Middle frontal gyrus (tissue), 1 donor: ENCODE measurements around the gene KBTBD4.

Experiments used
- DNase-seq: peaks from one replicate; pipeline ENCODE4 v3.0.0-alpha.2; 2015; ENCODE audit warnings: low spot score; ENCODE audit errors: extremely low spot score

The KBTBD4 gene

DNA sequence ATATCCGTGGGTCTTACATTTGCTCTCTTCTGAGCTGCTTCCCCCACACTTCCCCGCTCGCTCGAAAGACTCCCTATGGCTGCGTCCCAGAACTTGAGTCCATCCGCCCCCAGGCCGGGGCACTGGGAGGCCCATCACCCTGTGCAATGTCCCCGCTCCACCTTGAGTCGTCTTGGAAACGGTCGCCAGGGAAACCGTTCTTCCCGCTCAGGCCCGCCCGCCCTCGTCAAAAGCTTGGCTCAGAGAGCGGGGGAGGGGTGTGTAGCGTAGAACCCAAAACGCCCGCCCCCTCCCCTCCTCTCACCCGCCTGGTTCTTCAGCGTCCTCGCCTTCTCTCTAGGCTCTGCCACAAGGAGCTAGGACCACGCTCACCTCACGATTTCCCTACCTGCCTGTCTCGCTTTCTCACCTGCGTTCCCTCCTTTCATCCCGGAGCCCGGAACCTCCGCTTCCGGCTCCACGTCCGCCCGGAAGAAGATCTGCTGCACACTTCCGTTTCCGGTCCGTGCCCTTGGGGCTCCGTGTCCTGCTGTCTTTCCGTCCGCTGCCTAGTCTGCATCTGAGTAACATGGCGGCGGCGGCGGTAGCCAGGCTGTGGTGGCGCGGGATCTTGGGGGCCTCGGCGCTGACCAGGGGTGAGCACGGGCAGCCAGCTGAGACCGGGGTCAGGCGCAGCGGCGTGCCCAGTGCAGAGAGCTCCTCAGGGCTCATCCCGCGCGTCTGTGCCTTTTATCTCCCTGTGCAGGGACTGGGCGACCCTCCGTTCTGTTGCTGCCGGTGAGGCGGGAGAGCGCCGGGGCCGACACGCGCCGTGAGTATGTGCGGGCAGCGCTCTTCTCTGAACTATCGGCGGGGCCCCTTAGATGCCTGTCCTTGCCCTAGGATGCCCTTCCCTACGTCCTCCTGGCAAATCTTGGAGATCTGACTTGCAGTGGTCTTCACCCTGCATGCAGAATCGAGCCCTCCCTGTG, at the start of gene KBTBD4, which contains the start of gene NDUFS3:
TSS of gene KBTBD4 (minus strand) at position 447 of the 971 bp plus-strand sequence. CDS start at position 428, 19 bp downstream.
TSS of gene NDUFS3 (plus strand) at position 551 of the 971 bp plus-strand sequence. CDS start at position 569, 18 bp downstream.
- DNase-seq, result peak; percentile 83

DNA sequence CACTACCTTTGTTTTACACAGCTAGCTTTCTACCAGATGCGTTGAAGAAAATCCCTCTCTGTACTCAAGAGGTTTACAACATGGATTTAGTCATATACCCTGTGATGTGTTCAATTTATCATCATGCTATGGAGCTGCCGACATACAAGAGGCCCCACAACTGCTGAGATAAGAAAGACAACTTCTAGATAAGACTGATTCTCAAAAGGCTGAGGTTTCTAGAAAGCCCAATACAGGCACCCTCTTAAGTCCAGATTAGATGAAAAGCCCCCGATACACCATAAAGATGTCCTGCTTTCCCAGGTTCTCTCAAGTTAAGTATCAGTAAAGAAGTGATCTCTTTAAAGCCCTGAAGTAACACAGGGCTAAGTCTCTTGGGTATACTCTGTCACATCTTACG, 49.3 kb upstream of the KBTBD4 start:
- DNase-seq, result no peak

DNA sequence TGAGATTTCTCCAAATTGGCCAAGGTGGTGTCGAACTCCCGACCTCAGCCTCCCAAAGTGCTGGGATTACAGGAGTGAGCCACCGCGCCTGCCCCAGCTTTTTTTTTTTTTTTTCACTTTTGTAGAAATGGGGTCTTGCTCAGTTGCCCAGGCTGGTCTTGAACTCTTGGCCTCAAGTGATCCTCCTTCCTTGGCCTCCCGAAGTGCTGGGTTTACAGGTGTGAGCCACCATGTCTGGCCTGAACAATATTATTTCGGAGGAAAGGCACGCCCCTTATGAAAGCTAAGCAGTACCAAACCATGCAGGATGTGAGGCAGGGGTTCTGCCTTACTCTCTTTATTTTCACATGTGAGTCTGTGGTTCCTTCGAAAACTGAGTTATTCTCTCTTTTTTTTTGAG, 47.5 kb upstream of the KBTBD4 start:
- DNase-seq, result no peak

DNA sequence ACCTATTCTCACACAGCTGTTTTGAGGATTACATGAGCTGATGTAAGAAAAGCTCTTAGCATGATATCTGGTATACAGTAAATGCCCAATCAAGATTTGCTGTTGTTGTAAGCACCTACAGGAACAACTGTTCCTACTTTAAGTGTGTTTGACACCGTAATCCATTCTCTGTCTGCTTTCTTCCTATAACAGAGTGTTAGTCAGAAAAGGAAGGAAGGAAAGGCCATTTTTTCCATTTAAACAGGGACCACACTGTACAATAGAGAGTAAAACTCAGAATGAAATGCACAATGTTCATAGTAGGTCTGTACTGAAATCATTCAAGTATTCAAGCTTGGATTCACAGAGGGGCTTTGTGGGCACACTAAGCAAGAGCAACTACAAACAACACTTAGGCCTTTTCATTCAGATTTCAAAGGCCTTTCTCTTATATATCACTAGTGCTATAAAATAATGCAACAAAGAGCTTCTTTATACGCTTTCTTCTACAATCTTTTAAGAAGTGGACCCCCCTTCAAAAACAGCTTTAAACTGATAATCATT, 42.1 kb upstream of the KBTBD4 start:
- DNase-seq, result no peak

DNA sequence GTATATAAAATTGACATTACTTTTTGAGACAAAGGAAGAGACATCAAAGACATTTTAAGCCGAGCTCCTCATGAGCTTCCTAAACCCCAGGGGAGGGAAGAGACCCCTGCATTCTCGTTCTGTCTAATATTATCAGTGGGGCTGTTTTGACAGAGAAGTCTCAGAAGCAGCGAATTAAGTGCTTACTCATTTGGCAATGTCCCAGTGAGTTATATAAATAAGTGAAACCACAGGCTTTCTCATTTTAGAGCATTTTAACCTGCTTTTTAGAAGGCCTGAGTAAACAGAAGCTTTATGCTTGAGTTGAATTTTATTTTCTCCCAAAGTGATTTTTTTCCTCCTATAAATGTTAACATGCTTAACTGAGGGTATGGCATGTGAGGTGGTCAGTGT, 38.6 kb upstream of the KBTBD4 start:
- DNase-seq, result no peak

DNA sequence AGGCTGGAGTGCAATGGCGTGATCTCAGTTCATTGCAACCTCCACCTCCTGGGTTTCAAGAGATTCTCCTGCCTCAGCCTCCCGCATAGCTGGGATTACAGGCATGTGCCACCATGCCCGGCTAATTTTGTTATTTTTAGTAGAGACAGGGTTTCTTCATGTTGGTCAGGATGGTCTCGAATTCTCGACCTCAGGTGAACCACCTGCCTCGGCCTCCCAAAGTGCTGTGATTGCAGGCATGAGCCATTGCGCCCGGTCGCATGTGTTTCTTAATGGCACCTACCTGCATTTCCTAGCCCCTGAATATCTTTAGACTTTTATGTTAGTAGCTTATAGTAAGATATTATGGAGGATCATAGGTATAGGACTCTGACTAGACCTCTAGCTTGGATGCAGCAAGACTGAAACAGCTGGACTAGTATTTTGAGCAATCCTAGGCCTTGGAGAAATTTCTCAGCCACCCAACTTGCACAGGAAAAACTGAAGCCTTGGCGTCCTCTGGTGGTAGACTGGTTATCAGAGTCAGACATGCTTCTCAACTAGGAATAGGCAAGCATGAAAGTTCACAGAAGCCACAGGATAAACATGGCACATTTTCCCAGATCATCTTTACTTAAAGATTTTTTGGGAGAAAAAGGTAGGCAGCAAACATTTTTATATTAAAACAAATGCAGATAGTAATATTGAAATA, 38.1 kb upstream of the KBTBD4 start:
- DNase-seq, result no peak

DNA sequence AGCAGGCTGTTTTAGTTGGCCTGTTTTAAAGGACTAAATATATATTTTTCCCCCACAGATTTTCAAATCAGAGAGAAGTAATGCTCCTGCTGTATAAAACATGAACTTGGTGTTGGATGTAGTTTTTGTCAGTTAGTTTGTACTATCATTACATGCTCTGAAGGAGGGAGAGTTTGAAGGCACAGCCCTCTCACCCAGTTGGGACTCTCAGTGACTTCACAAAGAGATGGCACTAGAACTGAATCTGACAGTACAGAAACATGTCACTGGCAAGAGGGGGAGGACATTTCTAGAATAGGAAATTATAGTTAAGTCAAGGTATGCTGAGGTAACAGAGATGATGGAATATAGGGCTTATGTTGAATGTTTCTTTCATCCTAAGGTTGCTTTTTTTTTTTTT, 36.5 kb upstream of the KBTBD4 start:
- no peak for DNase-seq

DNA sequence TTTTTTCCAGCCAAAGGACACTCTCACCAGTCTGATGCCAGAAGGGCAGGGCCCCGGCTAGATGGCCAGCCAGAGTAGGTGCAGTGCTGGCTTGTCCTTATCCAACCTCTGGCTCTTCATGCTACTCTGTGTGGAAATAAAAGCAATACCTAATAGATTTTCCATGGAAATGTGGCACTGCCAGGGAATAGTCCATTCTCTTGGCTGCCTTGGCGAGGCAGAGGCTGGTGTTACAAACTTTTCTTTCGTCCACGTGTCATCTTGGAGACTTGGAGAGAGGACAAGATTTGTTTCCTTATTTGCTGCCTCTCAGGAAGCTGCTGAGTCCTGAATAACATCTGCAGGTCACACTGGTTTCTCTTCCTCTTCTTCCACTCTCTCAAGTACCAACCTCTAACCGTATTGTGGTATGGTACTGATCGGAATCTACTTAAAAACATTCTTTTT, 32.6 kb upstream of the KBTBD4 start:
- DNase-seq, result no peak

DNA sequence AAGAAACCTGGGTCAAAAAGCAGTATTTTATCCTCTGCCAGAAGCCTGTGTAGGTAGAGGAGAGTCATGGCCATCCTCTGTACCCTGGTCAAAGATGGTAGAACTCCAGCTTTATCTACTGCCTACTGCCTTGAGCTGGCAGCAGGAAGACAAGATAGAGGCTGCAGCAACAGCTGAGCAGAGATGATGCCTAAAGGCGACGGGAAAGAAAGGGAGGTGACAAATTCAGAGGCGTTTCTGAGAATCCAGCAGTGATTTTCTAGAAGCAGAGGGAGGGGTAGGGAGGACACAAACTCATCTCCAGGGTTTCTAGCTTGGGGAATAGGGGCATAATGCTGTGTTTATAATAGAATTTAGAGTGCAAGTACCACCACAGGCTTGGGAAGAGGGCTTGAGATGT, 30.9 kb upstream of the KBTBD4 start:
- DNase-seq, result no peak

DNA sequence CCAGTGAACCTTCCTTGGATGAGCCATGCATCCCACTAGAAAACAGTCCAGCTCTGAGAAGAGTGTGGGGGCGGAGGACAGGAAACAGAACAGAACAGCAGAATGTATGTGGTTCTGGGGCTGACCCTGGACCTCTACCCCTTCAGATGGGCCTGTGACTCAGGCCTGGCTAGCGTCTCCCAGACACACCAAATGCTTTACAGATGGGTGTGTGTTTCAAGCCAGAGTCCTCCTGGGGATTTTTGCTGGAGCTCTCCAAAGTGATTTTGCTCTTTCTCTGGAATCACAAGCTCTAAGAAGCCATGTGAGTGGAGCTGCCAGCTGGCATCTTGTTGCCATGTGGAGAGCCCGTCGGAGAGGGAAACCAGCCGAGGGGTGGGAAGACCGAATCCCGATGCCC, 28.6 kb upstream of the KBTBD4 start:
- DNase-seq, result no peak

DNA sequence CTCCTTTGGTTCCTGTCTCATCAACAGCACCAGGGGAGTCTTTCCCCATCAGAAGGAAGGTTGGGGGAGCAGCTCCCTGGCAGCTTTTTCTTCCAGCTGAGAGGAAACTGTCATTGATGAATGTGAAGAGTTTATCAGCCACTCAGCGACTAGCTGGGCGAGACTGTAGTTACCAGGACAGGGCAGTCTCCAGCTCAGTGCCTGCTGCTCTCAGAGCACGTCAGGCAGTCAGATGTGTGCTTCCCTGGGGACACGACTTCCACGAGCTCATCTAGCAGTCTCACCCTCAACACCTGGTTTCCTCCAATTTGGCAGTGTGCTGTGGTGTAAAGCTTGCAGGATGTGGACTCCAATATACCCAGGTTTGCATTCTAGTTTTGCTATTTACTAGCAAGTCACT, 28.0 kb upstream of the KBTBD4 start:
- DNase-seq, result no peak

DNA sequence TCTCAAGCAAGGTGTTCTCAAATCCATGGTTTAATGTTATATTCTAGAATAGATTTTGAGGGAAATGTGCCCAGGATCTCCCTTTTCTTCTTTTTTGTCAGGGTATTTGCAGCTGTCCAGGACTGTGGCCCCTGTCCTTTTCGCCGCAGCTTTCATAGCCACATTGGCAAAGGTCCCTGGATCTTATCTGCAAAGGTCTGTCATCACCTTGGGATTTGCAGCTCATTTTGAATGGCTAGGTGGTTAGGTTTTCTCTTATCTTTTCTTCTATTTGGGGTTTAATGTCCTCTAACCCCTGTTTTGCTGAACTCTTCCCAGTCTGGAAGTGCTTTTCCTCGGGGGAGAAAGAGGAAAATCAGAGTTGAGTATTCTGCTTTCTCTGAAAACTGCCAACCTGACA, 27.2 kb upstream of the KBTBD4 start:
- DNase-seq, result no peak

DNA sequence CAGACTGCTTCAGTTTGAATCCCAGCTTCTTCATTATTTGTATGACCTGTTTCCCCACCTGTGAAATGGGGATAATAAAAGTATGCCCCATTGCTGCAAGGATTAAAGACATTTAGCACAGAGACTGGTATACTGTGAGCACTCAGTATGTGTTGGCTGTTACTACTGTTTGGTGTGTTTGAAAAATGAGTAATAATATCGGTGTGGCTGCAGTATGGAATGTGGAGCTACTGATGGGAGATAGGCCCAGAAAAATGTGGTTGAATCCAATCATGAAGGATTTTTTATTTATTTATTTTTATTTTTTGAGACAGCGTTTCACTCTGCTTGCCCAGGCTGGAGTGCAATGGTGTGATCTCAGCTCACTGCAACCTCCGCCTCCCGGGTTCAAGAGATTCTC, 24.5 kb upstream of the KBTBD4 start:
- DNase-seq, result no peak

DNA sequence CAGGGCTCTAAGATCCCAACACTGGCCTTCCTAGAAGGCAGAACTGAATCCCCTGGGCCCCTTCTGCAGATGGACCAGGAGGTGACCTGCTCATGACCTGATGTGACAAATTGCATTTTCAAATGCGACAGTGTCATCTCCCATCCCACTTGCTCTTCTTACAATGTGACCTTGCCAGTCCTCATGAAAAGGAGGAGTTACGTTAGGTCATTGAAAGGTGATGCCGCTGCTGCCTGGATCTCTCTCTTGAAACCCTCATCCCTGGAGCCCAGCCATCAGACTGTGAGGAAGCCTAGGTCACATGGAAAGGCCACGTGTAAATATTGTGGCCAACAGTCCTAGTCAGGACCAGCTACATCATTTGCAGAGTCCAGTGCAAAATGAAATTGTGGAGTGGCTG, 21.1 kb upstream of the KBTBD4 start:
- DNase-seq, result no peak

DNA sequence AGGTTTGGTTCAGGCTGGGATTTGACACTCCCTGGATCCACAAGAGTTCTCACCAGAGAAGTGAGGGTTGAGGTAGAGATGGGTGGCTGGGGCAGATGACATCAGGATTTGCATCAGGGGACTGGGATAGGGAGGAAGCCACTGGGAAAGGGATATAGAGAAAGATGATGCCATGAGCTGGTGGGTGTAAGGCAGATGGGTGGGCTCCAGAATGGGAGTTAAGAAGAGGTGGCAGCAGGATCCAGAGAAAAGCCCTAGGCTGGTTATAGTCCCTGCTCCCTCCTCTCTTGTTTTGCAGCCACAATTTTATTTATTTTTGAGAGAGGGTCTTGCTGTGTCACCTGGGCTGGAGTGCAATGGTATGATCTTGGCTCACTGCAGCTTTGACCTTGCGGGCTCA, 17.2 kb upstream of the KBTBD4 start:
- DNase-seq, result no peak

DNA sequence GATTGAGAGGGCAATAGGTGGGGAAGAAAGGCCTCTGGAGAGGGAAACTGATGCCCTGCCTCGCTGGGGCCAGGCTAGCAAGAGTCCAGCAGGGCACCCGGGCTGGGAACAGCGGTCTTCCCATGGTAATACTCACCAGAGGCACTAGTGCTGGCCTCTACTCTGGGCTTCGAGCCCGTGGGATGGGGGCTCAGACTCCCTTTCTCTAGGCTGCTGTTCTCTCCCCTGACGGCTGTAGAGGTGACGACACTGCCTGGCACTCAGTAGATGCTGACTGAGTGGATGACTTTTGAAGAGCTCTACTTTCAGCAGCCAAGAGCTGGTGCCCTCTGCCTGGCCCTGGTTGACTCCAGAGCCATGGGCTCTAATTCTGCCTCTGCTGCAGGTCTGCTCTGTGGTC, 16.3 kb upstream of the KBTBD4 start:
- no peak for DNase-seq

DNA sequence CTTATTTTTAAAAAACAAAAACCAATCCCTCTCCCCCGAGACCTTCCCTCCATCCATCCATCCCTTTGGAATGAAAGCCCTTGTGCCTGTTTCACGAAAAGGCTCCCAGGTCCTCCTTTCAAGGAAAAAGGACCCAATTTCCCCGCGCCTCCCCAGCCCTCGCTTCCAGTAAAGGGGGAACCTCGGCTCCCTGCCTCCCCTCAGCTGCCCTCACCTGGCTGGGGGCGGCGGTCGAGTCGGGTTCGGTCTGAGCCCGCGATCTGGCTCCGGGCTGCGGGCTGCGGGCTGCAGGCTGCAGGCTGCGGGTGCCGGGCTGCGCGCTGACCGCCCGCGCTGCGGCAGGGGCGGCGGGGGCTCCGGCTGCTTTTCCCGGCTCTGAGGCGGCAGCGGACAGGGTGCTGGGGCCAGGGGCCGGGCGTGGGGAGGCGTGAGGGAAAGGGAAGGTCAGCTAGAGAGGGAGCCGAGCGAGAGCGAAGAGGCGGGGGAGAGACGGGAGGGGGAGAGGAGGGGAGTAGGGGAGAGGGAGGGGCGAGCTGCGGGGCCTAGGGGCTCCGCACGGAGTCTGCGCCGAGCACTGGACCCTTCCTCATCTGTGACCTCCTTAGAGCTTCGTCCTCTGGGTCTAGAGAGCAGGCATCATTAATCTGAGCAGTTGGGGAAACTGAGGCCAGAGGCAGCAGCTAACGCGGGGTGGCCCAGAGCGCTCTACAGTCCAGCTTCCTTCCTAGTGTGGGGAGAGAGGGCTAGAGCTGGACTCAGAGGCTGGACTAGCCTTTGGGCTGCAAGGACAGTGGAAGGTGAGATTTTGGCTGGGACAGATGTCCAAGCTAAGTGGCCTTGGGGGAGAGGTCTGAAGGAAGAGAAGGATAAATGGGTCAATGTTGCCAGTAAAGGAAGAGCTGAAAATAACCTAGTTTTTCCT, 15.4 kb upstream of the KBTBD4 start, which contains the start of gene C1QTNF4:
TSS of gene C1QTNF4 (minus strand) at position 478 of the 922 bp plus-strand sequence. CDS start 3,601 bp downstream, outside the sequence.
- DNase-seq, result no peak

DNA sequence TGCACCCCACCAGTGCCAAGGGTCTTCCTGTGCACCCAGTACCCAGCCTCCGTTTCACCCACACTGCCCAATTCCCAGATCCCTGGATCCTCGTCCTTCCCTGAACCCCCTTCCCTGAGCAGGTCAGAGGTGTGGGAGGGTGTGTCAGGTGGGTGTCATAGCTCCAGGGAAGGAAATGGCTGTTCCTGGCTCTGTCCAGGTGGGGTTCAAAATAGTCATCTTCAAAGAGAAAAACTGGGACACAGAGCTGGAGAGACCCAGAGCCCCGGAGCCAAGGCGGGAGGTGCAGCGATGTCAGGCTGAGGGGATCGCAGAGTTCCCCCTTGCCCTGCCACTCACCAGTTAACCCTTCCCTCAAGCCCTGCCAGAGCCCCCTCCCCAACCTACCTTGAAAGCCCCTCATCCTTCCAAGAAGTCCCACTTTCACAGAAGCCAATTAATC, 14.7 kb upstream of the KBTBD4 start:
- DNase-seq, result no peak

DNA sequence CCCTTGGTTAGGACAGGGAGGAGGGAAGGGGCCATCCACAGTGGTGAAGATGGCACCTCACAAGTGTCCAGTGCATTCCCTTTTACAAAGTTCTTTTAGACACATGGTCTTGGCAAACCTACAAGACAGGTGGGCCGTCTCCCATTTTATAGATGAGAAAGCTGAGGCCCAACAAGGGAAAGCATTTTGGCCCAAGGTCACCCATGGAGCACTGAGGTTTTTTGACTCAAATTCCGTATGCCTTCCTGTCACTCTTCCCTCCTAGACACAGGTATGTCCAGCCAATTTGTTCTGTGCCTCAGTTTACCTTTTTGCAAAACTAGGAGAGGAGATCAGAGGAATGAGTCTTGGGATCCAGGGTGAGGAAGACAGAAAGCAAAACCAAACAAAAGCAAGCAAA, 14.2 kb upstream of the KBTBD4 start:
- DNase-seq, result no peak

DNA sequence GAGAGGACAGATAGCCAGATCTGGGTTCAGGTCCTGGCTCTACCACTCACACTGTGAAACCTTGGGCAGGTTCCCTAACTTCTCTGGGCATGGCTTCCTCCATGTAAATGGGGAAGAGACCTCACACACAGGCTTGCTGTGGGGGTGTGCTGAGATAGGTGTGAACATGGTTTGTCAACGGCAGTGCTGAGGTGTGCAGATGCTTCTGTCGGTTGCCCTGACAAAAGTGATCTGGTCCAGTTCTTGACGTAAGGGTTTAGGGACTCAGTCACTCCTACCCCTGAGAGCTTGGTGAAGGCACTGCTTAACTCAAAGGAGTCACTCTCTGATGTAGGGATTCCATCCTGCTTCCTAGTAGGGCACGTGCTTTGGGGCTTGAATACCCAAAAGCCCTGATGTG, 13.5 kb upstream of the KBTBD4 start:
- DNase-seq, result no peak

DNA sequence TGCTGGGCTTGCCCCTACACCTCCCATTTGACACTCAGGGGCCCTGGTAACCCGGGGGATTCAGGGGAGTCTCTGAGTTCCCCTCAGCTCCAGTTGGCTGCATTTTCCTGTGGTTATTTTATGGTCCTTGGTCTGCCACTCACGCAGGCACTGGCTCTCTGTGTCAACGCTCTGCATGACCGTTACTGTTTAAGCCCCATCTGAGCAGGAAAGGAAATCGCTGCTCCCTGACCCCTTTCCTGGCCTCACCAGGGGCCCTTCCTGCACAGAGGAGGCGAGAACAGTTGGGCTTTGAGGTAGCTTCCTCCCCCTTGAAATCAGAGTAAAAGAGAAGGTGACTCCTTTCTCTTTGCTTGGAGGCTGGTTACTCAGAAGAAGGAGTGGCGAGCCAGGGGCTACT, 13.0 kb upstream of the KBTBD4 start:
- DNase-seq, result no peak
